Activated CD4-positive, alpha-beta T cell treated with anti-CD3 and anti-CD28 coated beads for 4 hours (primary cell): ENCODE results near the gene FAM50B.

Experiments used
- DNase-seq, 2 donors: peaks; one replicate each; pipeline ENCODE4 v3.0.0-alpha.2; 2020

The FAM50B gene

DNA sequence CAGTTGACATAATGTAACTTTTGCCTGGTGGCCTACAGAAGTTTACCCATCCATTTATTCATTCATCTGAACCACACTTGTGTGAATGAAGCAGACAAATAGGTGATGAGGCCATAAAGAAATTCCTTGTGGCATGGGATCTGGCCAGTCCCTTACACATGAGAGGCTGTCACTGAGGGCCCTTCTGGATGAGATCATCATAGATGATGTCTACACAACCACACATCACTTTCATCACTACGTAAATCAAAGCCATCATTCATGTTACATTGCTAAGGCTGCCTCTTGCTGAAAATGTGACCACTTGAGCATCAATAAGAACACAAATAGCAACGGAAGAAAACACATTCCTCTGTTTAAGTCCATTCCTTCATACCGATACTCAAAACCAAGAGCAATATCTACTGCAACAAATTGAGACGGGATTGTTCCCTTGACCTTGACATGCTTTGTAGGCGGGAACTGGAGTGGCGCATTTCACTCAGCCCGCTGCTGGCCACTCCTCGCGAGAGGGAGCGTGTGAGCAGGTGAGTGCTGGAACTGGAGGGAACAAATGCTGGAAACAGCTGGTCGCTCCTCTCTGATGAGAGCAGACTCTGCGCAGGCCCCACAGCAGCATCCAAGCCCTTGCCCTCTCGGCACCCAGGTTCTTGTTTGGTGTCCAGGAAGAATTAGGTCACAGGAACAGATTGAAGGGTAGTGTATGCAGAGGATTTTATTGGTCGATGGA, 49.3 kb downstream of the FAM50B start:
- no peak for DNase-seq

DNA sequence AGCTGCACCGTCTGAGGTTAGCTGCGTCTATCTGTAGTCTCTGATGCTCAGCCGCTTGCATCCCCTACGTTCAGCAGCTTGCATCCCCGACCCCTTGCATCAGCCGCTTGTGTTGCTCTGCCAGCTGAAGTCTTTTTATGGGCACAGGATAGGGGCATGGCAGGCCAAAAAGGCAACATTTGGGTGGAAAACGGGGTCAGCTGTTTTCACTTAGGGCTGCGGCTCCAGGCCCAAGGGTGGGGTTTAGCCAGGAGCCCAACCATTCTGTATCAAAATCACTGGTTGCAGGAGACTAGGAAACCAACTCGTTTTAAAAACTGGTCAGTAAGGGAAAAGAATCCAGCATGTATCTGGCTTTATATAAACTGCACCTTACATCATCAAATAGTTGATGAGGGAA, 49.9 kb downstream of the FAM50B start:
- DNase-seq = no peak

- no peak for DNase-seq
These were observed 50.8 kb downstream of the FAM50B start for GRCh38 chr6:3899970-3900439.
